Measurements from ENCODE around the gene WDR35.

Gene WDR35

GRCh38 chr2:20008703-20009102 lies 18.8 kb upstream of the WDR35 start:
- DNase-seq: no peak

- no peak for DNase-seq
Measured at GRCh38 chr2:20005891-20006470, 16.1 kb upstream of the WDR35 start.

GRCh38 chr2:20005067-20005627 lies 15.2 kb upstream of the WDR35 start:
- DNase-seq: no peak

DNA sequence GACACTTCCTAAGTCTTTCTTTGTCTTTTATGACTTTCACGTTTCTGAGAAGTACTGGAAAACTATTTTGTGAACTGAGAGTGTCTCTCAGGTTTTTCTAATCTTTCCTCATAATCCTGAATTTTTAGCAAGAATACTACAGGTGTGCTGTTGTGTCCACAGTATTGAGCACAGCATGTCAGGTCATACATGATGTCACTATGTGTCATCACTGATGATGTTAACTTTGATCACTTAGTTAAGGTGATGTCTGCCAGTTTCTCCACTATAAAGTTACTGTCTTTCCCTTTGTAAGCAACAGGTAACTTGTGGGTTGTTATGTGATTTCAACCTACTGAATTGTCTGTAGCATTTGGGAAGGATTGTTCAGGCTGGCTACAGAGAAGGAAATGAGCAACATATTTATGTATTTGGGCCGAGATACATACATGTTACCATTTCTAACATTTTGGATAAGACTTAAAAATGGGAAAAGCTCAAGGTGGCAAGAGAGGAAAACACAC lies 11.5 kb upstream of the WDR35 start:
- DNase-seq: no peak

- DNase-seq: no peak
Measured at GRCh38 chr2:19993731-19994130, 3.8 kb upstream of the WDR35 start.

DNA sequence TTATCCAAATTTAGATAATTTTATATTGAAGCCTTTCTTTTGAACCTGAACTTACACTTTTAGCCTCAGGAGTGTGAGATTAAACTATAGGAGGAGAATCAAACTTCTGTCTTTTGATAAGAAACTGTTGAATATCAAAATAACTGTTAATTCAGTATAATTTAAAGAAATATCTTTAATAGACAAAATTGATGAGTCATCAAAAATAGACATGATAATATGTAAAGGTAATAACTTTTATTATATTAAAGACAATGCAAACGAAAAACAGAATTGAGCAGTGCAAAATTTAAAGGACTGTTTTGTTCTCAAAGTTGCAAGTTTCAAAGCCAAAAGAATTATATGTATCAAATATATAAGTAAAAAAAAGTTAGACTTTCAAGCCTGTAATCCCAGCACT lies 2.0 kb upstream of the WDR35 start:
- no peak for DNase-seq

DNA sequence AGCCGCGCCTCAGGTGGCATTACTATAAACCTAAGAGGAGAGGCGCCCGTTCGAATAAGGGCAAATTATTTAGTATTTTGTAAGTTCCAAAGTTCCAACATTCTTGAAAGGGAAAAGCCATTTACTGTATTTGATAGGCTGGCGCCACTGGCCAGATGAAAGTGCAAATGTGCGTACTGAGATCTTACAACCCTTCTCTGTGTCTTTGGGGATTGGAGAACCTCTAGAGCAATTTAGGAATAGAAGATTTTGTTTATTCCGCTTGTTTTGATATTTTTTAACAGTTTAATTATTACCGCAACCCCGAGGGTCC lies 467 bp upstream of the WDR35 start:
- no peak for DNase-seq

DNA sequence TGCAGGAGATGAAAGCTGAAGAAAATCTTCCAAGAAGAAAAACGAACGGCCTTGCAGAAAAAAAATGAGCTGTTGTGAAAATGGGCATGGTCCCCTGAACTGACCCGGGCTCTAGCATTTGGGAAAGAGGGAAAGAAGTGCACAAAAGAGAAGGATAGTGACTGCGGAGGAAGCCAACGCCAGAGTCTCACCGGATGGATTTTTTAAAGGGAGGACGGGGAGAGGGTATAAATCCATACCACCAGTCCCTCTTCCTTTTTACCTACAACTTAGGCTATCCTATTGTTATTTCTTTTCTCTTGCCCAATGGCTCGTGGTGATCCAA lies 601 bp downstream of the WDR35 start:
- no peak for DNase-seq

DNA sequence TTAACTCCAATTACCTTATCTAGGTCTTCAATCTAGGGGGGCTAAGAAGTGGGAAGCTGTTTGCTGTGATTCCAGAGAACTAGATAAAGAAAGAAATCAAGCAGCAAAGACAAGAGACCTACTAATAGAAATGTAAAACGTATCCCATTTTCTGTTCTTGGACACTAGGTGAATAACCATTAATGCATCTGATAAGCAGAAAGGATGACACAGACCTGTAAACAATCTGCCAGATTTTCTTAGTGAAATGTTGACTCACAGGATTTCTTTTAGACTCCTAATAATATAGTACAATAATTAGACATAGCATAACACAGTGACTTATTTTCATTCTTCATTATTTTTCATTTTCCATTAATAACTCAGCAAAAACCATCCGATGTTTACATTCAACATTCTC lies 1.3 kb downstream of the WDR35 start:
- DNase-seq: no peak

DNA sequence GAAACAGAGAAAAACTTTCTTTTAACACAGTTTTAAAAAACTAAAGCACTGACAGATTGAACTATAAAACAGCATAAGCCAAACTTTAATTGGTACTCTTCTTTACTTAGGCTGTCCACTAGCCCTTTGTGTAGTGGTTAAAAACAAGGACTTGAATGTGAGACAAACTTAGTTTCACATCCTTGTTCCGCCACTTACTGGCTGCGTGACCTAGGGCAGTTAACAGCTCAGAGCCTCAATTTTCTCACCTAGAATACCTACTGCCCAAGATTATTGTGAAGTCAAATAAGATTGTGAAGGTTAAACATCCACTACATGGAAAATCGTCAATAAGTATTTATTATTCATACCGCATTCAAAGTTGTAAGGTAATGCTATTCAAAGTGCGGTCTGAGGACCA lies 2.0 kb downstream of the WDR35 start:
- DNase-seq: no peak

DNA sequence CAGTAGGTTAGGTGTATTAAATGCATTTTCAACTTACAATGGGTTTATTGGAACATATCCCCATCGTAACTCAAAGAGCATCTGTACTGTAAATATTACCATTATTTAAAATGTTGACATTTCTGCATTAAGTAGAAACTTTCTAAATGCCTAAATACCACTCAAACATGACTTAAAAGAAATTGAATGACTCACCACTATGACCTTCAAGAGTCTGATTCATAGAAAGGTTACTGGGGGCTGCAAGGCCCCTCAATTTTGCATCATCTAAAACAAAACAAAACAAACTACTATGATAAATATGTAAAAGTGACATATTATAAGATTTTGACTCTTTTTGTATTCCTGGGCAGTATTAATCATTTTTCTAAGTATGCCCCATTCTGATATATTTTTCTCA lies 7.6 kb downstream of the WDR35 start:
- no peak for DNase-seq

GRCh38 chr2:19979932-19980331 lies 10.0 kb downstream of the WDR35 start:
- DNase-seq: no peak

DNA sequence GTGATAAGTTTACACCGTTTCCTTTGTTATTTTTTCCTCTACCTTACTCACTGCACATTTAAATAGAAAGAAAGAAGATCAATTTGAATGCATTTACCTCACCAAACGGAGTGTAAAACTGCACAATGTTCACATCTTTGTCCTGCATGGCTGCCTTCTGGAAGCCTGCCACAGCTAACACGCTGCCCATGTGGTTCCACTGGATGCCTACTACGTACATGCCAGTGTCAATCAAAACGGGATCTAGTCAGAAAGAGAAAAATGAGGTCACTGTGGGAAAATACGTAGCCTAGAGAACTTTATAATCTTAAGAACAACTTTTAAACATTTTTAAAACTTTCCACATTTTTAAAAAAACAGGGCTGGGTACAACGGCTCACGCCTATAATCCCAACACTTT lies 16.4 kb downstream of the WDR35 start:
- no peak for DNase-seq

DNA sequence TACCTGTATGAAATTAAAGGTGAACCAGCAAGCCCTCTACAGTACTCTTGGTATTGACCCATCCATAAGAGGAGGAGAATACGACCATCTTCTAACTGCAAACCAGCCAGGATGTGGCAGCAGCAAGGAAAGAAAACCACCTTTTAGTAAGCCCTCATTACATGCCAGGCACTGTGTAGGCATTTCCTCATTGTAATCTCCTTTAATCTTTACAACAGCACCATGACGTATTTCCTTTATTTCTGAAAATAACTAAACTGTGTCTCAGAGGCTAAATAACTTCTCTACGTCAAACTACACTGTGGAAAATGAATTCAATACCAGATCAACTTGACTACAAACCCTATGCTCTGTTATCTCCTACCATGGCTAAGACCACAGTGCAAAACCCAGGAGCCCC lies 18.2 kb downstream of the WDR35 start:
- DNase-seq: no peak

DNA sequence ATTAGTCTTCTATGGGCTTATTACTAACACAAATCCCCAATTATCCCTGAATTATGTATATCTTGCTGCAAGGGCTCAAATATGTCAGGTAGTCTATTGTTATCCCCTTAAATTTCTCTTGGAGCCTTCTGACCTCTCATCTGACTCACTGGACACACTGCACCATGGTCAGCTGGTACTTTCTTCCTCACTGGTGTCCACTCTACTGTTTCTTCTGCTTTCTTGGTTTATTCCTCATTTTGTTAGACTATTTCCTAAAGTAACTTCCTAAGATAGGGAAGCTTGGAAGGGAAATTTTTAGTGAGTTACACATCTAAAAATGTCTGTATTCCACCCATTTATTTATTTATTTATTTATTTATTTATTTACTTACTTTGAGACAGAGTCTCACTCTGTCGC lies 26.5 kb downstream of the WDR35 start:
- no peak for DNase-seq

DNA sequence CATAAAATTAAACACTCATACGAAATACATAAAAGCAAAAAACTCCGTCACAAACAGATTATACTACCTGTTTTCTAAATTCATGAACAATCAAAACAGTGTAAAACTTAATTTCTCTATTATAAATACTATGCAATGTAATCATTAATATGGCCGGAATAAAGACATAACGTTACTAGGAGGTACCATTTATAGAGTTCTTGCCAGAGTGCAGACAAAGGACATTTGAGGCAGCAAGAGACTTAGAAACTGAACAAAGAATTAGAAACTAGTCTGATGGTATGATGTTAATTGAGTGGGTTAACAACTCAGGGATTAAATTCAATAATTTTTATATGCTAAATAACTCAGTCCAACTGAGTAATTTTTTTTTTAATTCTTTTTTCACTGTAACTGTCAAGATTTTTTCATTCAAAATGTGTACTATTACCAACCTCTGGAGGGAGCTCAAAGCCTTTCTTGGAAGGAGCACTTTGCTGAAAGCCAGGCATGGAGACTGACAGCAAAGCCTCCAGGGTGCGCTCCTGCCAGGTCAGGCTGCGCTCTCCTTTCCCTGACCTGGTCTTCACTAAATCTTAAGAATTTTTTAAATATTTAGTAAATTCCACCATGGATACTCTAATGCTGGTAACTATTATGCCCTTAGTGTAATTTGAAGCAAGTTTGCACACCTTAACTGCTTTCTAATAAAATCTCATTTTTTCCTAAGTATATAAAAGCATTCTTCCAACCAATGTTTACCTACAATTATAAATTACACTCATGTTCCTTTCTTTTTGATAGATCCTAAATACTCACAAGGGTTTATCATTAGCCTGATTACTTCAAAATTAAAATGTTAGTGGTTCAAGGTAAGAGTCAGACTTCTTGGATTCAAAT lies 34.1 kb downstream of the WDR35 start:
- peak; percentile 84 for DNase-seq

DNA sequence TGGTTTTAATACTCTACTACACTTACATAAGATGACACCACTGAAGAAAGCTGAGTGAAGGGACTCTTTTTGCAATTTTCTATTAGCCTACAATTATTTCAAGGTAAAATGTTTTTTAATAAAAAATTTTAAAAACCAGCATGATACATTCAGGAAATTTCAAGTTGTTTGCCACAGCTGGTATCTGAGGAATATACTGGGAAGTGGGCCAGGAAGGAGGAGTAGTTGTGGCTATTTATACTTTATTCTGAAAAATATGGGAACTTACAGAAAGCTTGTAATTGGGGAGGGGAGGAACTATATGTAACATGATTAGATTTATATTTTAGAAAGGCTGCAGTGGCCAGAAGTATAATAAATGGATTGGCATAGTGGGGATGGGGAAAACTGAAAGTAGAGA lies 40.8 kb downstream of the WDR35 start:
- no peak for DNase-seq

DNA sequence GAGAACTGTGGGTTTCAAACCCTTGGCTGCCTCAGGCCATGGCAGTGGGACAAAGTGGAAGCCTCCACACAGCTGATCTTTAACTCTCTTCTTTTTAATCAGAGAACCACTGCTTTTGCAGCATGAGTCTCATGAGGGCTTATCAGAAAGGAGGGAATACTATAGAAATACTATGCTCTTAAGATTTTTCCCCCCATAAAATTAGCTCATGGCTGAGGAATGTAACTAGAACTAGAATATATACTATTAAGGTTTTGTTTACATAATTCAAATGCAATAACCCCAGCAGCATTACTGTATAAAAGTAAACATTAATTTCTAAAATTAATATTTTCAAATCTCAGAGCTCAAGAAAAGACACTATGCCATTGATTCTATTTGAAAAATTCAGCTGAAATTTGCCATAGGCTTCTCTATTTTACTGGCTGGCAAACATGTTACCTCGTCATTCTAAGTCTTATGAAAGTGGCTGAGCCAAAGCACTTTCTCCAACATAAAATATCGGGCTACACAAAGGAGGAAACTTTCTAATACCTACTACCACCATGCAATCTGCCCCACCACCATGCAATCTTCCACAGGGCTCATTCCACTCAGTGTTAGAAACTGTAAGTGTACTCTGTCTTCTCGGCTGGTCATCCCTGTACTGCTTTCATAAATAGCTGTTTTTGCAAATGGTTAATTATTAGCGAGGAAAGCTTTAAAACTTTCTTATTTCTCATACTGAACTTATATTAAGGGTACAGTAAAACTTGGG lies 42.5 kb downstream of the WDR35 start:
- no peak for DNase-seq

DNA sequence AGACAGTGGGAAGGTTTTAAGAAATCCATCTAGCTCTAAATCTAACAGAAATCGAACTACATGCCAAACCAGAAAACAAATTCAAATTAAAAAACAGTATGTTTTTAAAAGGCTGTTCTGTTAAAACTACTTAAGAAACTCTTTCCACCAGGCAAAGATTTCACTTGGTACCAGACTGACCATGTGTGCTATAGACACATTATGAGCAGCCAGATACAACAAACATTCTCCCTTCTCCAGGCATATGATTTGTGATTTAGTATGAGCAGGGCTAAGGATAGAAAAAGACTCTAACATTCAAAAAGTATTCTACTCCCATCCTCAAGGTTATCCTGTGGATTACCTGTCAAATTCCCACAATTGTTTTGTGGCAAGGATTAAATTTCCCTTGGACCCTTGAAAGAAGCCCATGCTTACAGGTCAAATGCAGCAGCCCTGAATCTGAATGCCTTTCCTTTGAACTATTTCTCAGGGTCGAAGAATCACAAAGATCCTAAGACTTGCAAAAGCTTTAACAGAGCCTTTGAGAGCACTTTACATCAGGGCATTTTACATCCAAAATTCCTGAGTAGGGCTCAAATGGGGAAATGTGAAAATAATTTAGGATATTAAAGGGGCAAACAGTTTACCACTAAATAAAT lies 45.6 kb downstream of the WDR35 start:
- DNase-seq: no peak

GRCh38 chr2:19943189-19943588 lies 46.7 kb downstream of the WDR35 start:
- peak; percentile 52 for DNase-seq

- no peak for DNase-seq
Measured at GRCh38 chr2:19942199-19942598, 47.7 kb downstream of the WDR35 start.

DNA sequence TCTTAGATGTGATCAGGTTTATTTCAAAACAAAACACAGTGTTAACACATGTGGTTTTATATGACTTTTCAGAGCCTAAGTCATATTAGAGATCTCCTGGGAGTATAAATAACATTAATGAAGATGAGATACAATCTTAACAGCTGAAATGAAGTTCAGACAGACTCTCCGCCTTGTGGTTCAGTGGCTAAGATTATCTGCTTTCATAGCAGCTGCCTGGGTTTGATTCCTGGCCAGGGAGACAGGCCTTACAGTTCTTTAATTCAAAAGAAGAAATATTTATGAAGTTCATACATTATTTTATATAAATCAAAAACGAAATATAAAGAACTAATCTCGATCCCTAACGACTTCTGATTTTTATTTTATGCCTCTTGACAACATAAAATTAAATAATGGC lies 52.9 kb downstream of the WDR35 start:
- peak; percentile 62 for DNase-seq

- DNase-seq: no peak
Measured at GRCh38 chr2:19936203-19936602, 53.7 kb downstream of the WDR35 start.
